GM20000 (cell line): ENCODE measurements around the gene ABCA3.

Source experiments
- DNase-seq: peaks from one replicate; pipeline ENCODE4 v3.0.0; 2012; ENCODE audit warnings: low spot score
- CTCF ChIP-seq: IDR thresholded peaks from 2 replicates; pipeline ENCODE4 v1.5.1; 2012; ENCODE audit warnings: mild to moderate bottlenecking, control low read depth; ENCODE audit errors: extremely low read depth, missing control alignments

ABCA3 gene

GRCh38 chr16:2325791-2326190 is 14.7 kb downstream of the ABCA3 start:
- DNase-seq: no peak
- TF ChIP-seq CTCF: no peak

GRCh38 chr16:2325181-2325580 is 15.3 kb downstream of the ABCA3 start:
- no peak for DNase-seq
- TF ChIP-seq CTCF: no peak

- DNase-seq: no peak
- TF ChIP-seq CTCF: no peak
Observed at GRCh38 chr16:2324296-2324859, 16.1 kb downstream of the ABCA3 start.

GRCh38 chr16:2323701-2324100 is 16.8 kb downstream of the ABCA3 start:
- no peak for TF ChIP-seq CTCF
- DNase-seq: no peak

- DNase-seq: no peak
- TF ChIP-seq CTCF: no peak
Observed at GRCh38 chr16:2319606-2320005, 20.9 kb downstream of the ABCA3 start.

GRCh38 chr16:2317231-2318020 is 23.1 kb downstream of the ABCA3 start:
- TF ChIP-seq CTCF: no peak
- no peak for DNase-seq

GRCh38 chr16:2308089-2308962 is 32.2 kb downstream of the ABCA3 start:
- TF ChIP-seq CTCF: no peak

More at GRCh38 chr16:2308089-2308962, 32.2 kb downstream of the ABCA3 start:
- no peak for DNase-seq
